ENCODE results near the gene PICK1. TPM values are rescaled to one million over a fixed set of nuclear protein-coding genes. Genes with fewer than 3 reads are reported as not detected.

PICK1 gene
- polyA plus RNA-seq, 1 donor = 32.0 TPM

- Histone ChIP-seq H3K27ac (ENCODE audit: low read length) (no peak overlapping the region), H3K4me3 (ENCODE audit: low read length) (no peak overlapping the region), H3K36me3 (ENCODE audit: control insufficient read depth, insufficient read depth, low read length) (peaks cover 15% of the 10 kb centered on the region), H3K9me3 (ENCODE audit: control insufficient read depth, low read depth, low read length) (no peaks in the 10 kb centered on the region), H3K4me1 (ENCODE audit: control insufficient read depth, insufficient read depth, low read length) (no peaks in the 10 kb centered on the region), H3K27me3 (ENCODE audit: control insufficient read depth, insufficient read depth, low read length) (no peaks in the 10 kb centered on the region)
- no CpG with 5 or more reads among the region's 28 CpGs for WGBS (ENCODE audit: insufficient coverage, low lambda C conversion rate)
- DNase-seq = no peak
Observed at GRCh38 chr22:38120359-38121110, 63.3 kb downstream of the PICK1 start.

- Histone ChIP-seq H3K4me1 (ENCODE audit: control insufficient read depth, insufficient read depth, low read length) (no peaks in the 10 kb centered on the region), H3K27ac (ENCODE audit: low read length) (no peak overlapping the region), H3K9me3 (ENCODE audit: control insufficient read depth, low read depth, low read length) (no peaks in the 10 kb centered on the region), H3K4me3 (ENCODE audit: low read length) (no peak overlapping the region), H3K27me3 (ENCODE audit: control insufficient read depth, insufficient read depth, low read length) (no peaks in the 10 kb centered on the region), H3K36me3 (ENCODE audit: control insufficient read depth, insufficient read depth, low read length) (peaks cover 21% of the 10 kb centered on the region)
- DNase-seq = no peak
- WGBS (ENCODE audit: insufficient coverage, low lambda C conversion rate) = no CpG with 5 or more reads among the region's 6 CpGs
Observed at GRCh38 chr22:38122616-38123015, 65.4 kb downstream of the PICK1 start.

- H3K9me3 ChIP-seq (ENCODE audit: control insufficient read depth, low read depth, low read length) = no peaks in the 10 kb centered on the region
- peaks cover 34% of the 10 kb centered on the region for H3K36me3 ChIP-seq (ENCODE audit: control insufficient read depth, insufficient read depth, low read length)
- no CpG with 5 or more reads among the region's 21 CpGs for WGBS (ENCODE audit: insufficient coverage, low lambda C conversion rate)
- H3K27ac ChIP-seq (ENCODE audit: low read length) = no peak overlapping the region
- no peaks in the 10 kb centered on the region for H3K27me3 ChIP-seq (ENCODE audit: control insufficient read depth, insufficient read depth, low read length)
- DNase-seq = no peak
- no peak overlapping the region for H3K4me3 ChIP-seq (ENCODE audit: low read length)
- H3K4me1 ChIP-seq (ENCODE audit: control insufficient read depth, insufficient read depth, low read length) = no peaks in the 10 kb centered on the region
Observed at GRCh38 chr22:38124236-38124974, 67.2 kb downstream of the PICK1 start.

- DNase-seq = no peak
- Histone ChIP-seq H3K9me3 (ENCODE audit: control insufficient read depth, low read depth, low read length) (no peaks in the 10 kb centered on the region), H3K36me3 (ENCODE audit: control insufficient read depth, insufficient read depth, low read length) (peaks cover 34% of the 10 kb centered on the region), H3K4me3 (ENCODE audit: low read length) (no peak overlapping the region), H3K27me3 (ENCODE audit: control insufficient read depth, insufficient read depth, low read length) (no peaks in the 10 kb centered on the region), H3K27ac (ENCODE audit: low read length) (no peak overlapping the region), H3K4me1 (ENCODE audit: control insufficient read depth, insufficient read depth, low read length) (no peaks in the 10 kb centered on the region)
- WGBS (ENCODE audit: insufficient coverage, low lambda C conversion rate) = no CpG with 5 or more reads among the region's 14 CpGs
Observed at GRCh38 chr22:38125038-38125610, 67.9 kb downstream of the PICK1 start.

Other genes with a start within 250 kb of the PICK1 start
- gene GCAT, start 249.5 kb upstream of the PICK1 start, polyA plus RNA-seq = 9.2 TPM
- 0.04 TPM for gene GALR3, start 234.0 kb upstream of the PICK1 start, polyA plus RNA-seq
- gene ANKRD54, start 213.1 kb upstream of the PICK1 start, polyA plus RNA-seq = 25.1 TPM
- gene EIF3L, start 208.0 kb upstream of the PICK1 start, polyA plus RNA-seq = 644 TPM
- gene MICALL1, start 151.1 kb upstream of the PICK1 start, polyA plus RNA-seq = 14.5 TPM
- 0.73 TPM for gene C22orf23, start 103.8 kb upstream of the PICK1 start, polyA plus RNA-seq
- 62.8 TPM for gene POLR2F, start 103.7 kb upstream of the PICK1 start, polyA plus RNA-seq
- gene SOX10, start 72.8 kb upstream of the PICK1 start, polyA plus RNA-seq = 8.8 TPM
- 2.3 TPM for gene SLC16A8, start 26.8 kb downstream of the PICK1 start, polyA plus RNA-seq
- gene BAIAP2L2, start 53.3 kb downstream of the PICK1 start, polyA plus RNA-seq = 119 TPM
- 71.1 TPM for gene PLA2G6, start 124.4 kb downstream of the PICK1 start, polyA plus RNA-seq
- 20.2 TPM for gene MAFF, start 144.6 kb downstream of the PICK1 start, polyA plus RNA-seq
- gene TMEM184B, start 215.6 kb downstream of the PICK1 start, polyA plus RNA-seq = 56.5 TPM